Medulla oblongata (tissue), 1 donor: ENCODE results near the gene CD34.

Experiments used
- DNase-seq: peaks from one replicate; pipeline ENCODE4 v3.0.0-alpha.2; 2015; ENCODE audit errors: extremely low spot score

Gene CD34

DNA sequence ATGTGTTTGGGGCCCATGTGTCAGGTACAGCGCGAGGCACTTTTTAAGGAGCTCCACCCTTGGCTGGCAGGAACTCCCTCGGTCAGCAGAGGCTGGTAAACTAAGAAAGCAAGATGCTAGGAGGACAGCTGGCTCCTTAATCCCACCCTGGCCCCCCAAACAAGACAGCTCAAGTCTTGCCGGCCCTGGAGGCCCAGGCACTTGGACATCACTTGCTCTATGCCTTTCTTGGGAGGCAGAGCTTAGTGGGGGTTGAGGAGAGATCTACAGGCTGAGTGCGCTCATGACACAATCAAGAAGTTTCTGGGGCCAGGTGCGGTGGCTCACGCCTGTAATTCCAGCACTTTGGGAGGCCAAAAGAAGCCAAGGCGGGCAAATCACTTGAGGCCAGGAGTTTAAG, 78.1 kb downstream of the CD34 start:
- DNase-seq: no peak

DNA sequence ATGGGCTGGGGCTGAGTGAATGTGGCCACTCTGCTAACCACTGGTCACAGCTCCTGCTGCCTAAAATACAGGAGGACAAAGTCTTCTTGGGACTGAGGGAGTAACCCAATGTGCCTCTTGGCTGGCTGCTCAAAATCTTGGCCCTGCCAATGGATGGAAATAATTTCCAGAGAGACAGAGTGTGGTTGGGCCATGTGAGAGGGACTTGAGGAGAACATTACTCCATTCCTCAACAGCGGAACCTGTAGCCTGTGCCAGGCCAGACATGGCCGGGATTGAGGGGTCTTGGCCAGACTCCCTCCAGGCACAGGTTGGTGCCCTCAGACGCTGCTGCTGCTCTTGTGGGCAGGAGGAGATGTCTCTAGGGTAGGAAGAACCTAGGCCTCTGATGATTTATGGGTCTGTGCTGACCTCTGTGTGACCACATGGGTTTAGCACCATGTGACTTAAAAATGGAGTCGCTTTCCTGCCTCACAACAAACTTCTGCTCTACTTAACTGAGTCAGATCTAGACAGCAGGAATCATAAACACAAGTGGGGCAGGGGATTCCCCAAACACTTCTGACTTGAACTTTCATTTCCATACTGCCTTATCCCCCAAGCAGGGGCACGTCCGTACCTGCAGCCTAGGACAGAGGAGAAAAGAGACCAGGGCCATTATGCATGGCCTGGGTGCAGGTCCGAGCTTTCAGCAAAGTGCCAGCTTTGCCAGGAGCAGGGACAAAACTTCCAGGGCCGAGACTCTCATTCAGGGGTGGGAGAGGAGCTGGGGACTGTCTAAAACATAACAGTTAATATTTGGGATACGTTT, 79.2 kb downstream of the CD34 start:
- DNase-seq: peak; percentile 71
